SK-N-SH treated with all-trans-retinoic acid at 6 μM for 48 hours (cell line): ENCODE measurements around the gene PECR.

Experiments
- CSDC2 ChIP-seq: fragments of 250-450 bp; sonication (Bioruptor Pico); IDR thresholded peaks from 2 replicates; pipeline ENCODE4 v1.5.0; 2020; ENCODE audit warnings: mild to moderate bottlenecking, moderate library complexity
- CSRNP3 ChIP-seq: fragments of 250-450 bp; sonication (Bioruptor Pico); IDR thresholded peaks from 2 replicates; pipeline ENCODE4 v1.5.1; 2021; ENCODE audit warnings: mild to moderate bottlenecking, moderate library complexity
- OSR1 ChIP-seq: fragments of 250-450 bp; sonication (Bioruptor Pico); IDR thresholded peaks from 2 replicates; pipeline ENCODE4 v1.8.0; 2022; ENCODE audit warnings: moderate library complexity, mild to moderate bottlenecking, inconsistent platforms
- PATZ1 ChIP-seq: fragments of 250-450 bp; sonication (Bioruptor Pico); IDR thresholded peaks from 2 replicates; pipeline ENCODE4 v1.8.0; 2020; ENCODE audit warnings: mild to moderate bottlenecking, moderate library complexity, borderline replicate concordance
- PPARA ChIP-seq: fragments of 250-450 bp; sonication (Bioruptor Pico); IDR thresholded peaks from 2 replicates; pipeline ENCODE4 v1.5.0; 2020; ENCODE audit warnings: mild to moderate bottlenecking, borderline replicate concordance
- ZFP30 ChIP-seq: fragments of 450-650 bp; formaldehyde crosslinking; IDR thresholded peaks from 2 replicates; pipeline ENCODE4 v1.5.0; 2022; ENCODE audit warnings: mild to moderate bottlenecking, moderate library complexity
- ZNF565 ChIP-seq: fragments of 450-650 bp; formaldehyde crosslinking; conservative IDR thresholded peaks from 2 replicates; pipeline ENCODE4 v1.5.0; 2020; ENCODE audit warnings: low read depth, mild to moderate bottlenecking, moderate library complexity
- ZNF70 ChIP-seq: fragments of 450-650 bp; formaldehyde crosslinking; IDR thresholded peaks from 2 replicates; pipeline ENCODE4 v1.5.0; 2020; ENCODE audit warnings: mild to moderate bottlenecking, moderate library complexity
- TF ChIP-seq, protein P1 (sequence below): fragments of 250-450 bp; sonication (Bioruptor Pico); IDR thresholded peaks from 2 replicates; pipeline ENCODE4 v1.5.1; 2020; ENCODE audit warnings: low read depth, mild to moderate bottlenecking, moderate library complexity

GRCh38 chr2:216094701-216095100 lies 13.1 kb upstream of the PECR start:
- TF ChIP-seq OSR1 (CRISPR knock-in tag) (no peak), PATZ1 (CRISPR knock-in tag) (no peak), CSDC2 (CRISPR knock-in tag) (no peak), ZFP30 (CRISPR knock-in tag) (no peak), ZNF565 (CRISPR knock-in tag) (no peak), CSRNP3 (no peak), ZNF70 (no peak), PPARA (CRISPR knock-in tag) (no peak)
- TF ChIP-seq, protein P1, sequence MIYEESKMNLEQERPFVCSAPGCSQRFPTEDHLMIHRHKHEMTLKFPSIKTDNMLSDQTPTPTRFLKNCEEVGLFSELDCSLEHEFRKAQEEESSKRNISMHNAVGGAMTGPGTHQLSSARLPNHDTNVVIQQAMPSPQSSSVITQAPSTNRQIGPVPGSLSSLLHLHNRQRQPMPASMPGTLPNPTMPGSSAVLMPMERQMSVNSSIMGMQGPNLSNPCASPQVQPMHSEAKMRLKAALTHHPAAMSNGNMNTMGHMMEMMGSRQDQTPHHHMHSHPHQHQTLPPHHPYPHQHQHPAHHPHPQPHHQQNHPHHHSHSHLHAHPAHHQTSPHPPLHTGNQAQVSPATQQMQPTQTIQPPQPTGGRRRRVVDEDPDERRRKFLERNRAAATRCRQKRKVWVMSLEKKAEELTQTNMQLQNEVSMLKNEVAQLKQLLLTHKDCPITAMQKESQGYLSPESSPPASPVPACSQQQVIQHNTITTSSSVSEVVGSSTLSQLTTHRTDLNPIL (CRISPR knock-in tag), result no peak
